A673 (cell line): Measurements from ENCODE around the gene APBB3.

Experiments used
- EZH2 ChIP-seq: fragments of 200-600 bp; sonication (generic); IDR thresholded peaks from 2 replicates; pipeline ENCODE4 v1.6.1; 2017; ENCODE audit warnings: borderline replicate concordance, low read depth, mild to moderate bottlenecking, mixed read lengths, antibody characterized with exemption, low read length; ENCODE audit not compliant: poor library complexity, severe bottlenecking
- TF ChIP-seq, protein P1 (sequence below): fragments of 300-800, 200-600 bp; sonication (generic); conservative IDR thresholded peaks from 2 replicates; pipeline ENCODE4 v1.5.1; 2017; ENCODE audit warnings: low read depth, mild to moderate bottlenecking, antibody characterized with exemption, low read length, moderate library complexity, mixed read lengths

GRCh38 chr5:140587495-140587894 lies 23.1 kb upstream of the APBB3 start:
- no peak for TF ChIP-seq EZH2
- TF ChIP-seq, protein P1, sequence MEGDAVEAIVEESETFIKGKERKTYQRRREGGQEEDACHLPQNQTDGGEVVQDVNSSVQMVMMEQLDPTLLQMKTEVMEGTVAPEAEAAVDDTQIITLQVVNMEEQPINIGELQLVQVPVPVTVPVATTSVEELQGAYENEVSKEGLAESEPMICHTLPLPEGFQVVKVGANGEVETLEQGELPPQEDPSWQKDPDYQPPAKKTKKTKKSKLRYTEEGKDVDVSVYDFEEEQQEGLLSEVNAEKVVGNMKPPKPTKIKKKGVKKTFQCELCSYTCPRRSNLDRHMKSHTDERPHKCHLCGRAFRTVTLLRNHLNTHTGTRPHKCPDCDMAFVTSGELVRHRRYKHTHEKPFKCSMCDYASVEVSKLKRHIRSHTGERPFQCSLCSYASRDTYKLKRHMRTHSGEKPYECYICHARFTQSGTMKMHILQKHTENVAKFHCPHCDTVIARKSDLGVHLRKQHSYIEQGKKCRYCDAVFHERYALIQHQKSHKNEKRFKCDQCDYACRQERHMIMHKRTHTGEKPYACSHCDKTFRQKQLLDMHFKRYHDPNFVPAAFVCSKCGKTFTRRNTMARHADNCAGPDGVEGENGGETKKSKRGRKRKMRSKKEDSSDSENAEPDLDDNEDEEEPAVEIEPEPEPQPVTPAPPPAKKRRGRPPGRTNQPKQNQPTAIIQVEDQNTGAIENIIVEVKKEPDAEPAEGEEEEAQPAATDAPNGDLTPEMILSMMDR, result no peak
